HK-2 (cell line): ENCODE data around the gene SLC41A3.

Experiments used
- DNase-seq: peaks from one replicate; pipeline ENCODE4 v3.0.0-alpha.2; 2018; ENCODE audit not compliant: unreplicated experiment

SLC41A3 gene

DNA sequence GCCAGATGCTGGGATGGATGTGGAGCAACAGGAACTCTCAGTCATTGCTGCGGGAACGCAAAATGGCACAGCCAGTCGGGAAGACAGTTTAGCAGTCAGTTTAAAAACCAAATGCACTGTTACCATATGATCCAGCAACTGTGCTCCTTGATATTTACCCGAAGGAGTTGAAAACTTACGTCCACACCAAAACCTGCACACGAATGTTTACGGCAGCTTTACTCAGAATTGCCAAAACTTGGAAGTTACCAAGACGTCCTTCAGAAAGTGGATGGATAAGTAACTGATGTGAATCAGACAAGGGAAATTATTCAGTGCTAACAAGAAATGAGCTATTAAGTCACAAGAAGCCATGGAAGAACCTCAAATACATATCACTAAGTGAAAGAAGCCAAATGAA is 36.1 kb upstream of the SLC41A3 start:
- no peak for DNase-seq

DNA sequence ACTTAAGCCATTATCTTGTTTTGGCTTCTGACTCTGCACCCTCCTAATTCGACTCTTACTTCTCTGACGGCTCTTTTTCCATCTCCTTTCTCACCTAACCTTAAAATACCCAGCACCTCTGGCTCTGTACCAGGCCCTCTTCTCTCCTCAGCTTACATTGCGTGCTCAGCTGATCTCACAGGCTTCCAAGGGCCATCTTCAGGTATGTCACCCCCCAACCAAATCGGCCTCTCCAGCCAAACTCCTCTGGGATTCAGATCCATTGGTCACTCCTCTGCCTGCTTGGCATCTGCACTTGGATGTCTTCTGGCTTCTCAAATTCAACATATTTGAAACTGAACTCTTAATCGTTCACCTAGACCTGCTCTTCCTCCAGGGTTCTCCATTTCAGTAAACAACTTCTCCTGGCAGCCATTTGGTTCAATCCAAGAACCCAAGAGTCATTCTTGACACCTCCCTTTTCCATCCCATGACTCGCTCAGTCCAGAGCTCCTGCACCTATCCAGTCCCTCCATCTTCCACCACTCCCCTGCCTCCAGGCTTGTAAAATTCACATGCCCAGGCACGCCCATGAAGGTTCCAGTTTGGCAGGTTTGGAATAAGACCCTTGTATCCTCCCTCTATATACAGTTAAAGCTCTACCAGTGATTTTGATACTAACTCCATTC is 35.2 kb upstream of the SLC41A3 start:
- DNase-seq: no peak

DNA sequence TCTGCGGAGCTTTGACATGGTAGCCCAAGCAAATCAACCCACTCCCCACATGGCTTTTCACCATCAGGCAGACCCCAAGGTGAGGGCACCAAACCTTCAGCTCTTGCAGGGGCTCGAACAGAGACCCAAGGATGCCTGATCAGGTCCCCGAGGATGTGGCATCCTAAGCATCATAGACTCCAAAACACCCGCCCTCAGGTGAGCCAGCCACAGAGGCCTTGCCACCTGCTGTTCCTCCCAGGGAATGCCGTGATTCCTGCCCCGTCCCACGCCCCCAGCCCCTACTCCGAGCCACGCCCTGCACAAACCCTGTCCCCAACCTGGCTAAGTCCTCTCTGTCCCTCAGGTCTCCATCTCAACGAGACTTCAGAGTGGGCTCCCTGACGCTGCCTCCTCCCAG is 34.7 kb upstream of the SLC41A3 start:
- no peak for DNase-seq

DNA sequence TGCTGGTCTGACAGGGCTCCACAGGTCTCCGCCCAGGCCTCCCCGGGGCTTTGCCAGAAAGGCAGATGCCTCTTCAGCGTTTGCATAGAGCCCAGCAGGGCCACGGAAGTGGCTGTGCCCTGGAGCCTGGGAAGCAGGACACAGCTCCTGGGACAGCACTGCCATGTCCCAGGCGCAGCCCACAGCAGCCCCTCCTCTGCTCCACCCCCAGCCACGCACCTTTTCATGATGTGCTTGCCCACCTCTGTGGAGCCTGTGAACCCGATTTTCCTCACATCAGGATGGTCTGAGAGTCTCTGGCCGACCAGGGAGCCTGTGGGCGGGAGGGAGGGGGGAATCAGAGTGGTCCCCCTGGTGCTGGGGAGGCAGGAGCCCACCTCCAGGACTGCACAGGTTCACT is 33.9 kb upstream of the SLC41A3 start:
- DNase-seq: no peak

DNA sequence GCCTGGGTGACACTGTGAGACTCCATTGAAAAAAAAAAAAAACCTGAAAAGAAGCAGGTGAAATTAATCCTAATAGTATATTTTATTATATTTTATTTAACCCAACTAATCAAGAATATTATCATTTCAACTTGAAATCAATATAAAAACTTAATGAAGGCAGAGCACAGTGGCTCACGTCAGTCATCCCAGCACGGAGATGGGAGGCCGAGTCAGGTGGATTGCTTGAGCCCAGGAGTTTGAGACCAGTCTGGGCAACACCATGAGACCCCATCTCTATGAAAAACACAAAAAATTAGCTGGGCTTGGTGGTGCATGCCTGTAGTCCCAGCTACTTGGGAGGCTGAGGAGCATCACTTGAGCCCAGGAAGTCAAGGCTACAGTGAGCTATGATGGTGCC is 33.3 kb upstream of the SLC41A3 start:
- DNase-seq: no peak

DNA sequence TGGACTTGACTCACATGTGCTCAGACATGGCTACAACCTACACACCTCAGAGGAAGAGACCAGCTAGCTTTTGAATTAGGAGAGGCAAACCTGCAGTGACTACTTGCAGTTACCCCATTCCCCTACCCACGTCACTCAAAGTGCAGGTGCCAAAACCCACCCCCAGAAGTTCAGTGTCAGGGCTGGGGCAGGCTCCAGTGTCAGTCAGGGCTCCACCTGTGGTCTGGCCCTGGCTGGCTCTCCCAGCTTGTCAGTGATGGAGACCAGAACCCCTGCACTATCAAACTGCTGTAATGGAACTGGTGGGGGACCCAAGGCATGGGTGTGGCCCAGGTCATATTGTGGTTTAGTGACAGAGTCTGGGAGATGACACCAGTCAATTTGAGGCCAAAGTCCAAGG is 32.6 kb upstream of the SLC41A3 start:
- DNase-seq: no peak

DNA sequence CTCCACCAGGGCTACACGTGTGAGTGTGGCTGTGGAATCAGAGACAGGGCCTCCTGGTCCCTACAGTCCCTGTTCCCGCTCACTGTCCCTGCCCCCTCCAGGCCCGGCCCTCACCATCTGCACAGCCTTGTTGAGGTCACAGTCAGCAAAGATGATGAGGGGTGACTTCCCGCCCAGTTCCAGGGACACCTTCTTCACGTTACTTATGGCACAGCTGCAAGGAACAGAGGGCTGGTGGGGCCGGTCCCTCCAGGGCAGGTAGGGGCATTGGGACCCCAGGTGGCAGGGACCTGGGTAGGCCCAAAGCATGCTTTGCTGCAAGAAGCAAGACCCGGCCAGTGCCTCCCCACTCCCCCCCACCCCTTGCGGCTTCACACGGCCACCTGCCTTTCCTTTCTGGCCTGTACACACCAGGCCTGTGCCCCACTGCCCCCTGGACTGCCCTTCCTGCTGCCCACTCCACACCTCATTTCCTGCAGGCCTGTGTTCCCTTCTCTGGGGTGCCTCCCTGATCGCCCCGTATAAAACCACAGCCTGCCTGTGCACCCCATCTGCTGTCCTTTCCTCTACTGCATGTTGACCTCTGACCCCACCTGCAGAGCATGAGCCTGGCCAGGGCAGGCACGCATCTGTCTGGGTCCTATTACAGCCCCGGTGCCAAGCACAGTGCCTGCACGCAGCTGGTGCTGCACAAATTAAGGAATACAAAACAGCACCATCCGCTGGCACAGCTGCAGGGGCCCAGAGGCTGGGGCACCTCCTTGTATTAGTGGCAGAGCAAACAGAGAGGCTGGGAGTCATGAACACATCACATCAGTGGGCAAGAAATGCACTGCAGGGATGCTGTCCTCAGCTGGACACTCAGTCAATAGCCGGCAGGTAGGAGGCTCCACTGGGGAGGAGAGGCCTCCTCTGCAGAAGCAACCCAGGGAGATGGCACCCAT is 30.8 kb upstream of the SLC41A3 start:
- no peak for DNase-seq

DNA sequence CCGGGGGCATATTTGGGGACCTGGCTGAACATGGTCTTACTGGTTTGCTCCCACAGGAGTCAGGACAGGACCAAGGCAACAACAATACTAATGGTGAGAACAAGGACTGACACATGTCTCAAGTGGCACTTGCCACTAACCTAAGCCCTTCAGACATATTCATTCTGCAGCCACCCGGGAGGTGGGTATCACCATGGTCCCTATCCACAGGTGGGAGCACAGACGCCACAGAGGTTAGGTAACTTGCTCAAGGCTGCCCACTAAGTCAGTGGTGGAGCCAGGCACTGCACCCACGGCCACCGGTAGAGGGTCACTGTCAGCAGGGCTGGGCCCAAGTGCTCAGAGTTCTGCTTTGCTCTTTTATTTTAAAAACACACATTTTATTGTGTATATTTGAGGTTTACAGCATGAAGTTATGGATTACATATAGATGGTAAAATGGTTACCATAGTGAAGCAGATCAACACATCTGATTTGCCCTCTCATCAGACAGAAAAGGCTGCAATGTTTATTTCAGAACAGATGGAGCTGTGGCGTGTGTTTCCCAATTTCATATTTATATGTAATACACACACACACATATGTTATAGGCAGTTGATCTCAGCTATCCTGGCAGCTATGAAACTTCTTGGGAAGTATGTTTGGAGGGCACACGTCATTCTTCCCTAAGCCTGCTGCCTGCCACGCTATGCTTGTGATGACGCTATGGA is 30.0 kb upstream of the SLC41A3 start:
- no peak for DNase-seq

DNA sequence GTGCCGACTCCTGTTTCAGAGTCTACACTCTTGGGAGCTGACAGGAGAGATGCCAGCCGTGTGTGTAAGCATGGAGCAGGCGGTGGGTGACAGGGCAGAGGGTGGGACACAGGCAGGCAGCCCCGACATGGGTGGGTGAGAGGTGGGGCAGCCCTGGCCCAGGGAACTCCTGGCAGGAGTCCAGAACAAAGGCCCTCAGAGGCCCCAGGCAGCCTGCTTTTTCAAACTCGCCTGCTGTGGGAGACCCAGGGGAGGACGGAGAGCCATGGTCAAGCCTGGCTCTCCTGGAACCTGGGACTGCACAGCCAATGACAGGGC is 29.3 kb upstream of the SLC41A3 start:
- no peak for DNase-seq

DNA sequence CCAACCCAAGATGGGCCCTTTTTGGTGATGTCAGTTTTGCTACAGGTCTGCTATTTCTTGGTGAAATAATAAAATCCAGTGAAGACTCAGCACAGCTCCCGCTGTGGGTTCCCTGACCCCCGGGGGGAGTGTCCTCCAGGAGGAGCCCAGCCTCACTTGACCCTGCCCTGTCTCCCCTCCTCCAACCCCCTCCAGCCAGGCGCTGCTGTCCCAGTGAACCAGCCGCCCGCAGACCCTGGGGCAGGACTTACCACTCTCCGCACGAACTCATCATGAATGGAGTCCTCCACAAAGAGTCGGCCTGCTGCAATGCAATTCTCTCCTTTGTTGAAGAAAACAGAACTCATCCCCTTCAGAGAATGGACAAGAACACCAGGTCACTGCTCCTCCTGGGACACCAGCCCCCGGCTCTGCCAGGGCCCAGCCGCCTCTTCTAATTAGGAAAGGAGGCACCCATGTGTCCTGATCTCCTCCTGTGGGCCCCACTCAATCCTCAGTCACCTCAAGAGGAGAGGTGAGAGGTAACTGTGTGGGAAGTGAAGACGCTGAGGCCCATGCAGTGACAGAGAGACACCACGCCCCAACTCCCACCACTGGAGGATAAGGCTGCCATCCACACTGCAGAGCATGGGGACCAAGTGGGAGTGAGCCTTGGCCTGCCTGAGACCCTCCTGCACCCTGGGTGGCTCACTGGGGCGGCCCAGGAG is 28.8 kb upstream of the SLC41A3 start:
- no peak for DNase-seq

DNA sequence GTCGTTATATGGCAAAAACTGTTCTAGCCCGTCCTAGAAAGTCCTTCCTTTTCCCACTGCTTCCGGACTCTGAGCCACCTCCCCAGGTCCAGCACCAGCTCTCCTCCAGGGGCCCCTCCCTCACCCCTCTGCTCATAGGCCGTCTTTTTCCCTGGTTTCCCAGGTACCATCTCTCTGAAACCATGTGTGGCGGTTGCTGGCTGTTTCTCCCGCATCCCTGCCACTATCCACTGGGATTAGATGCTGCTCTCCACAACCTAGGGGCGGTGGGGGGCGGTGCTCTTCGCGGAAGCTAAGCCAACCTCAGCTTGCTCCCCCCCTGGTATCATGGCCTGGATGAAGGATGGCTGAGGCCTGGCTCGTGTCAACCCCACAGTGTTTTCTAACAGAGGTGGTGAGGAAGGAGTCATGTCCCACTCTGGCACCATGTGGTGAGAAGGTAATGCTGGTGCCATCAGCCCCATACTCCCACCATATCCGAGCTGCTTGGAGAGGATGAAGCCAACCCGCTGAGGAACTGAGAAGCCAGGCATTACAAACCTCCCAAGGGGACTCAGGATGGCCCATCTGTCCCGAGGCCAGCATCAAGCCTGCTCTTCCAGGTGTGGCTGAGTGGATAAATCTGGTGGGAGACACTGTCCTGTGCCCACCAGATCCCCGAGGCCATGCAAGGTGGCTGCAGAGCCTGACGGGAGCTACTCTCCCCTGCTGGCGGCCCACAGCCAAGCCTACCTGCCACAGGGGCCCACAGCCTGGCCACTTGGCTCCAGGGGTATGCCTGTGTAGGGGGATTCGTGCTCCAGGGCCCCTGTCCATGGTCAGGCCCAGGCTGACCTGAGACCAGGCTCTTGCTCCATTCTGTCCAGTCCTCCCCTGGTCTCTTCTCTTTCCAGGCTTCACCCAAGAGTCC is 27.9 kb upstream of the SLC41A3 start:
- no peak for DNase-seq

DNA sequence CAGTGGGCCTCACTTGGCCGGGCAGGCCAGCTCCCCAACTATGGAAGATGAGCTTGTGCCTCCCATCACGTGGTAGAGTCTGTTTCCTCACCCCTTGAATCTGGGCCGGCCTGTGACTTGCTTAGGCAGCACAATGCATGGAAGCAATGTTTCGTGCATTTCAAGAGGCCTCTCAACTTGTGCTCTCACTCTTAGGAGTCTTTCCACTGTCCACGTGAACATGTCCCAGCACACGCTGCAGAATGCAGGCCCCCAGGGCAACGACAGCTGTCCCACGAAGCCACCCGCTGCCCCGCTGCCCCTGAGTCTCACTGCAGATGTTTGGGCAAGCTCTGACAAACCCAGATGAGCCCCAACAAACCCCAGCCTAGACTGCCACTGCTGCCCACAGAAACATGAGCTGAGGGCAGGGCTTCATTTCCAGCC is 27.2 kb upstream of the SLC41A3 start:
- DNase-seq: no peak

DNA sequence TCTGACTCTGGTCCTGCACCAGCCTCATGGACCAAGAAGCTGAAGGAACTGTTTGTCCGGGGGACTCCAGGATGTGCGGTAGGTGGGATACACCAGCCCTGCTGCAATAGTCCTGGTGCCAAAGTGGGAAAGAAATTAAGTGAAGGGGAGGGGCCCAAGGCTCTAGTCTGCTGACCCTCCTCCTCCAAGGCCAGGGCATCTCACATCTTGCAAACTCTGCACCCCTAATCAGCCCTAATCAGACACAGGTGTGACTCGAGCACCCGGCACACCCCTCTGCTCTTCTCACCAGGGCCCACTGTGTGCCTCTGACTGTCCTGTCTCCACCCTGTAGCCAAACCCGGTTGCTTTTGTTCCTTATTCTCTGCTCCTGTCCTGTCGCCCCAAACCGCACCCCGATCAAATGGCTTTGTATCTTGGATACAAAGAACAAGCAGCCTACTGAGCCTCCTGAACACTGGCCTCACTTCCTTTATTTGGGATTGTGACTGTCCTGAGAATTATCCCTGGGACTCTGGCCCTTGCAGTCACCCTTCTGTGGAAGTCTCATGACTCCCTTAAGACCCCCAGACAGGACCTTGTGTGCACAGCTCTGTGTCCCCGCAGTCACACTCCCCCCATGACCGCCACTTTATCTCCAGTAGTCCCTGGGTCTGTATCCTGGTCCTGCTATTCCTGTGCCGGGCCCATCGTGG is 26.7 kb upstream of the SLC41A3 start:
- no peak for DNase-seq

DNA sequence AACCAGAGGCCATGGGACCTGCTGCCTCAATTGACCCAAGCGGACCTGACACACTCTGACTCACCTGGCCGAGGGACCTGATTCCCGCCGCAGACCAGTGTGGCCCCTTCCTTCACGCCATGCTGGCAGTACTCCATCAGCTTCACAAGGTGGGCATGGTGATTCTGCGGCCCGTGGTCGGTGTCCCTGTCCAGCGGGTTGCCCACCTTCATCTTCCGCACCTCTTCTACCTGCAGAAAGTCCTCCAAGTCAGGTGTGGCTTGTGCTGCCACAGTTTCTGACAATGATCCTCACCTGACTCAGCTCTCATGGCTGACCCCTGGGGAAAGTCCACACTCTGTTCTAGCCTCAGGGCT is 25.9 kb upstream of the SLC41A3 start:
- DNase-seq: no peak

DNA sequence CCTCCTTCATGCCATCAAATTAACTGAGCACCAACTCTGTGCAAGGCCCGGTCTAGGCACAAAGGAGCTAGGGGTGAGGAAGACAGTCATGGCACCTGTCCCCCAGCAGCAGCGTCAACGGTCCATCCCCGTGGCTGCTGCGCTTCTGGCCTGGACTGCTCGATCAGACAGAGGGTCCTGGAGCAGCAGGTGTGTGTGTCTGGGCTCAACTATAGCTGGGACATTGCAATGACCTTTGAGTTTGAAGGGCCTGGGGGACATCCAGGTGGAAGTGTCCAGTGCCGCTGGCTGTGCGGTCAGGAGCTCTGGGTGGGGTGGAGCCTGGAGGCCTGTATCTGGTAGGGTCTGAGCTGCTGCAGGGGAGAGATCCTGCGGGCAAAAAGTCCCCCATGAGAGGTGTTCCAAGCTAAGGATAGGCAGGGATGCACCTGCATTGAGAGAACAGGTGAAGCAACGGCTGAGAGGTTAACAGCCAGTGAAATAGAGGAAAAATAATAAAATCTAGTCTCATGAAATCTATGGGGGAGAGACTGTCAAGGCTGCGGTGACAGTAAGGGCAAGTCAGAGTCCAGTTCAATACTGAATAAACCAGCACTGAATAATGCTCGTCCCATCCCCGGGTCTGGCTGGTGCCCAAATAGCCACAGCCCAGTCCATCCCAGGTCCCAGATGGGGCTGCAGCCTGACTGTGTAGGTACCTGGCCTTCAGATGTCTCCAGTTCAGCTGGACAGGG is 25.4 kb upstream of the SLC41A3 start:
- DNase-seq: no peak

DNA sequence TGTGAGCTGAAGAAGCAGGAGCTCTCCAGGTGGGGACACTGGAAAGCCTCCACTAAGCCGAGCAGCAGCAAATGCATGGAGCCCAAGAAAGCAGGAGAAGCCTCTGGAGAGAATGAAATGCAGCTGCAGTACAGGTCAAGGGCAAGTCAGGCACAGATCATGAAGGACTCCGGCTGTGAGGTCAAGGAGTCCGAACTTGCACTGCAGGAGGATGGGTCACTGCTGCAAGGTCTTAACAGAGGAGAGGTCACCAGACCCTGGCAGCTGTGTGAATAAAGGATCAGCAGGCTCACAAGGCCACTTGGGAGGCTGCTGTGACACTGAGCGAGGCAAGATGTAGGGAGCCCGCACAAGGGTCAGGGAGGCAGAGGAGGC is 24.7 kb upstream of the SLC41A3 start:
- no peak for DNase-seq

DNA sequence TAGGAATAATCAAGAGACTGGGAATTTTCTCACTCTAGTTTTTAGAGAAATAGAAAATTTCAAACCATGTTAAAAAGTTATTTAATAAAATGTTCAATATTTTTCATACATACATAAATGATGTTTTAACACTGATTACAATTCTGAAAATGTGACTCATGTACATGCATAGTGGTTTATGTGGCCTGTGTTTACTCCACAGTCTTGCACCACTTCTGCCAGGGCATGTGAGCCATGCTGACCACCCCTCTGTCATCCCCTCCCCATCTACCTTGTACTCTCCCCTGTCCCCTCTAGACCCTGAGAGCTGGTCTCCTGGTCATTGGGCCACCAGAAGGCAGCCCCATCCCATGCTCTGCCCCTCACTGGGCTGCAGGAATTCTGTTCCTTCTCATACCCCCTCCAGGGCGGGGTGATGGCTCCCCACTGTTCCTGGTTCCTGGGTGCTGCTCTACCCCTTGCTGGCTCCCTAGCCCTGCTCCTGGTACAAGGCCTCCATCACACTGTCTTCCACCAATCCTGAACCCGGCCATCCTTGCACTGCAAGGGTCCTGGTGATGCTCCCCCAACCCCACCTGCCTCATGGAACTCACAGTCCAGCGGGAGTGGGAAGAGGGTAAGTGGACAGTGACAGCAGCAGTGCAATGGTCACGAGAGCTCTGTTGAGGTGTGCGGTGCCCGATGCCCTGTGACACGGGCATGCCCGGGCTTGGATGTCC is 24.2 kb upstream of the SLC41A3 start:
- DNase-seq: no peak

DNA sequence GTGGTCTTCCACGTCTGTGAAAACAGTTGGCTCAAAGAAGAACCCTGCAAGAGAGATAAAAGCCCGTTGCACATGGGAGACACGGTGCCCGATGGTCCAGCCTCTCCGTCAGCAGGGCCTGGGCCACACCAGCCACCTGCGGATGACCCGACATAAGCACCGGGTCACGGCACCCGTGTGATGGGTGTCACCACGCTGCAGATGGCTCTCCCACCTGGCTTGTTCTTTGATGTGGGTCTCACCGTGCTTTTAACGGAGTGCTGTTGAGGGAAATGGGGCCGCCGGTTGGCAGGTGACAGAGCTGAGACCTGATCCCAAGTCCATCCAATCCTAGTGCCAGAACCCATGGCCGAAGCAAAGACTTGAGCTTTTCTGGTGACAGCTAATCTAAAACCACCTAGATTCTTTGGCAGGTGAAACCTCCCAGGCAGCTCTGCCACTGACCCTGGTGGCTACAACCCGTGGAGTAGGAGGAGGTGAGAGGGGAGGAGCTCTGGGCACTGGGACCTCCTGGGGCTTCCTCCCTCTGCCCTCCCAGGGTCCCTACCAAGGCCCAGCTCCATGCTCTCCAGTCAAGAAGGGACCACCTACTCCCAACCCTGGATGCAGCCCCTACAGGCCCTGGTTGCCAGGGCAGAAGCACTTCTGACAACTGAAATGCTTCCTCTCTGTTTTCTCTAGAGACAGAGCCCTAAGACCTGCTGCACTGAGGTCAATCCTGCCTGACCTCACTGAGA is 23.4 kb upstream of the SLC41A3 start:
- no peak for DNase-seq
